GM13976 (cell line): ENCODE results near the gene ZC3H7B.
A peak's percentile ranks its signal among the peaks of the same experiment; 100 is the strongest.

Experiments
- DNase-seq: peaks from one replicate; pipeline ENCODE4 v3.0.0; 2012; ENCODE audit warnings: low spot score
- CTCF ChIP-seq: IDR thresholded peaks from 2 replicates; pipeline ENCODE4 v1.5.1; 2012; ENCODE audit warnings: borderline replicate concordance, mild to moderate bottlenecking; ENCODE audit not compliant: insufficient read depth; ENCODE audit errors: extremely low read depth, missing control alignments, control extremely low read depth
- in situ Hi-C: fragments of 300-500 bp; cut with MboI; formaldehyde crosslinking; loops from one replicate; pipeline ENCODE4 v1.12.0; 2022; ENCODE audit warnings: low sequenced_read_pairs, mixed read lengths, inconsistent platforms; ENCODE audit not compliant: unreplicated experiment

Gene ZC3H7B

DNA sequence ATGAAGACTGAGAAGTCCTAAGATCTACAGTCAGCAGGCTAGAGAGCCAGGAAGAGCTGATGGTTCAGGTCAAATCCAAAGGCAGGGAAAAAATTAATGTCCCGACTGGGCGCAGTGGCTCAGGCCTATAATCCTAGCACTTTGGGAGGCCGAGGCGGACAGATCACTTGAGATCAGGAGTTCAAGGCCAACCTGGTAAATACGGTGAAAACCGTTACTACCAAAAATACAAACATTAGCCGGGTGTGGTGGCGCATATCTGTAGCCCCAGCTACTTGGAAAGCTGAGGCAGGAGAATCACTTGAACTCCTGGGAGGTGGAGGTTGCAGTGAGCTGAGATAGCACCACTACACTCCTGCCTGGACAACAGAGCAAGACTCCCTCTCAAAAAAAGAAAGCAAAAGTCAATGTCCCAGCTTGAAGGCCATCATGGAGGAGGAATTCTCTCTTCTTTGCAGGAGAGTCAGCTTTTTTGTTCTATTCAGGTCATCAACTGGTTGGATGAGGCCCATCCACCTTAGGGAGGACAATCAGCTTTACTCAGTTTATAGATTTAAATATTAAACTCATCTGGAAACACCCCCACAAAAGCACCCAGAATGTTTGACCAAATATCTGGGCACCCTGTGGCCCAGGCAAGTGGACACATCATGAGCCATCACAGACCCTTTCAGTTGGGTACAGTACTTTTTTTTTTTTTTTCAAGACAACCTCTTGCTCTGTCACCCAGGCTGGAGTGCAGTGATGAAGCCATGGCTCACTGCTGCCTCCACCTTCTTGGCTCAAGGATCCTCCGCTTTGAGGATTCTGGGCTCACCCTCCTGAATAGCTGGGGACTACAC is 4.3 kb upstream of the ZC3H7B start:
- no peak for DNase-seq
- in situ Hi-C loops, result no loop called here
- no peak for TF ChIP-seq CTCF

- TF ChIP-seq CTCF, result no peak
- no peak for DNase-seq
- in situ Hi-C loops, result no loop called here
Observed at GRCh38 chr22:41300661-41301060, 664 bp upstream of the ZC3H7B start.

DNA sequence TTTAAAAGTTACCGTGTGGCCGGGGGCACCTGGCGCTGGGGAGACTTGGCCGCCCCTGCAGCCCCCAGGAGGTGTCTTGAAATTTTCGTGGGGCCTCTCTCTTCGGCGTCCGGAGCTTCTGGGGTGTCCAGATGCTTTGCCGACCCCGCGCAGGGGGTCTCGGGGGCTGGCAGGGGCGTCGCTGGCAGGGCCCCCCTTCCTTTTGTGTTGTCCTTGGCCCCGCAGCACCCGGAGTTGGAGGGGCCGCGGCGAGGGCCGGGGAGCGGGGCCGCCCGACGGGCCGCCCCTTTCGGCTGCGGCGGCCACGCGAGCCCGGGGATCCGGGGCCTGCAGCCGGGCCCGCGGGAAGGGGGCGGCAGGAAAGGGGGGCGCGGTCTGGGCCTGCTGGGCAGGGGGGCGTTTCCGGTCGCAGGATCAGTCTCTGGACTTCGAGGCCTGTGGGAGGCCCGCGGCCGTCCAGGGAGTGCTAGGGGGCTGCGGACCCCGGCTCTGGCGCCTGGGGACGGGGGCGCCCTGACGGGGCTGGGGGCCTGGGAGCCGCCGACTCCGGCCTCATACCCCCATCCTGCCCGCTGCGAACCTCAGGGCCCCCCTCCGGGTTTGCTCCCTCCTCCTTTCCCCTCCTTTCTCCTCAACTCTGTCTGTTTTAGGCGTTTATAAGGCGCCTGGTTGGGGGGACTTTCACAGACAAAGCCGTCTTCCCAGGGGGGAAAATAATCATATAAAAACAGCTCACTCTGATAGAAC is 869 bp downstream of the ZC3H7B start:
- no peak for TF ChIP-seq CTCF
- DNase-seq, result peak; percentile 52
- in situ Hi-C loops, result no loop called here

- no peak for TF ChIP-seq CTCF
- in situ Hi-C loops, result no loop called here
Observed at GRCh38 chr22:41302811-41303210, 1.5 kb downstream of the ZC3H7B start.

GRCh38 chr22:41305646-41306045 is 4.3 kb downstream of the ZC3H7B start:
- no peak for DNase-seq
- TF ChIP-seq CTCF, result no peak
- in situ Hi-C loops, result no loop called here

More at GRCh38 chr22:41302811-41303210, 1.5 kb downstream of the ZC3H7B start:
- DNase-seq, result no peak

GRCh38 chr22:41308054-41308453 is 6.7 kb downstream of the ZC3H7B start:
- in situ Hi-C loops, result no loop called here
- DNase-seq, result no peak
- TF ChIP-seq CTCF, result no peak
